HG03045 (cell line): ENCODE data around the gene SLC29A2.
"Not testable (repeated sequence)": the region's sequence is repeated elsewhere in the genome, so short reads cannot be mapped to it uniquely, and the experiment has no call there.

Experiments used
- ATAC-seq: cut with Tn5 transposase; IDR thresholded peaks from one replicate; pipeline ENCODE4 v1.9.1; 2021; ENCODE audit warnings: mild to moderate bottlenecking, moderate library complexity; ENCODE audit not compliant: unreplicated experiment

Gene SLC29A2

DNA sequence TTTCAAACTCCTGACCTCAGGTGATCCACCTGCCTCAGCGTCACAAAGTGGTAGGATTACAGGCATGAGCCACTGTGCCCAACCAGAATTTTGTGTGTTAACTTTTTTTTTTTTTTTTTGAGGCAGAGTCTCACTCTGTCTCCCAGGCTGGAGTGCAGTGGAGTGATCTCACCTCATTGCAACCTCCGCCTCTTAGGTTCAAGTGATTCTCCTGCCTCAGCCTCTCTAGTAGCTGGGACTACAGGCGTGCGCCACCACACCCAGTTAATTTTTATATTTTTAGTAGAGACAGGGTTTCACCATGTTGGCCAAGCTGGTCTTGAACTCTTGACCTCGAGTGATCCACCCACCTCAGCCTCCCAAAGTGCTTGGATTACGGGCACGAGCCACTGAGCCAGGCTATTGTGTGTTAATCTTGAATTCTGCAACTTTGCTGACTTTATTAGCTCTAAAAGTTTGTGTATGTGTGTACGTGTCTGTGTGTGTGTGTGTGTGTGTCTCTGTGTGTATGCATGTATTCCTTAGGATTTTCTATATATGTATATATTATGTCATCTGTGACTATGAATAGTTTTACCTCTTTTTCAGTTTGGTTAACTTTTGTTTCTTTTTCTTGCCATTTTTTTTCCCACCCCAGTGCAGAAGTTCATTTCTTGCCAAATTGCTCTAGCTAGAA is 20.9 kb downstream of the SLC29A2 start:
- not testable (repeated sequence) for ATAC-seq

DNA sequence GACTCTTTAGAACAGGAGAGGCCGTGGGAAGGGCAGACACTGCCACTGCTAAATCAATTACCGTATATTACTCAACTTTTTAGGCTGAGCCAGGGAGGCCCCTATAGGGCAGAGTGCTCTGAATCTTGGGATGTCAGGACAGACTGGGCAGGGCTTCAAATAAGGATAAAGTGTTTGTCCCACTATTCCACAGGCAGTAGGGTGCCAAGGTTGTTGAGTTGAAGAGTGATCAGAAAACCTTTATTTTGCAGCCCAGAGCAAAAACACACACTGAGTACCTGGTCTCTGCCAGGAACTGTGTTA is 22.5 kb downstream of the SLC29A2 start:
- ATAC-seq = no peak

GRCh38 chr11:66347425-66348276 is 23.9 kb downstream of the SLC29A2 start, which contains the start of gene B4GAT1:
TSS of gene B4GAT1 (minus strand) at chr11:66347629. CDS start at chr11:66347545, 84 bp downstream.
- ATAC-seq = peak; percentile 39

DNA sequence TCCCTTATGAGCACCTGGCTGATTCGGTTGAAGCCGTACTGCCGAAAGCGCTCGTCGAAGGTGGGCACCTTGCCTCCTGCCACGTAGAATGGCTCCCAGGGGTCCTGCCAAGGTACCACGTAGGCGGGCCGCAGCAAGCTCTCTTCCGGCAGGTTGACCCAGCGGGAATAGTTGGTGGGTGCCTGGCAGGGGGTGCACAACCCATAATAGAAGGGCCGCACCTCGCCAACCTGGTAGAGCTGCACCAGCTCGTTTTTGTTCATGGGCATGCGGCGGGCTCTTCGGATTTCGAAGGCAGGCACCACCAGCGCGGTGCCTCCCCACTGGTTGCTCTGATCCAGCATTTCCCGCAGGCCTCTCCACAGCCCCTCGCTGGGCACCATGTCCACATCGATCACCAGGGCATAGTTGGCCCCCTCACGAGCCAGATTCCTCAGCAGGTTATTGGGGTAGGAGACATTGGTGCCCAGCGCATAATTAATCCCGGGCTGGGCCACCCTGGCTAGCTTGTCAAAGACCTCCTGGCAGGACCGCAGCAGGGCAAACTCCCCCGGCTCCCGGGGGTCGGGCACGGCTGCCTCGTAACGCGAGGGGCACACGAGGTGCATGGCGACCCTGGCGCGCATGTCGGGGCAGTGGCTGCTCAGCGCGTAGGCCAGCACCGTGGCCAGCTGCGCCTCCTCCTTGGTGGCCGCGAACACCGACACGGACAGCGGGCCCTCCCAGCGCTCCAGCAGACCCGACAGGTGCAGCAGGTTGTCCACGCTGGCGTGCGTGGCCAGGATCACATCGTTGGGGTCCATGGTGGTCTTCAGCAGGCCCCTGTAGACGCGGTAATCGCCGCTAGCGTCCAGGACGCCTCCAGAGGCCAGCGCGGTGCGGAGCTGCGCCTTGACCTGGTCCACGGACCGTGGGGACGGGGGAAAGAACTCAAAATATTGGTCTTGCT is 24.8 kb downstream of the SLC29A2 start:
- no peak for ATAC-seq

DNA sequence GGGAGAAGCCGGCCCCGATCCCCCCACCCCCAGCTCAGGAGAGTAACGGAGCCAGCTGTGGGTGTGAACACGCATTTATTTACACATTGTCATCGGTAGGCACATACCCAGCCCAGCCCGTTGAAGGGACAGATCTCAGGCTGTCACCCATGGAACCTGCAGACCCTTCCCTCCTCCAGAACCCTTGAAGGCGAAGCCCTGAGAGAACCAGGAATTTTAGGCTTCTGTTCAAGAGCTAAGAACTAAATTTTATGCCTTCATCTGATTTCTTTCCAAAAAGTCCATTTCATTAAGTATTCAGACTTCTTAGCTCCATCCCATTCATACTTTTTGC is 26.3 kb downstream of the SLC29A2 start:
- ATAC-seq = peak; percentile 11

DNA sequence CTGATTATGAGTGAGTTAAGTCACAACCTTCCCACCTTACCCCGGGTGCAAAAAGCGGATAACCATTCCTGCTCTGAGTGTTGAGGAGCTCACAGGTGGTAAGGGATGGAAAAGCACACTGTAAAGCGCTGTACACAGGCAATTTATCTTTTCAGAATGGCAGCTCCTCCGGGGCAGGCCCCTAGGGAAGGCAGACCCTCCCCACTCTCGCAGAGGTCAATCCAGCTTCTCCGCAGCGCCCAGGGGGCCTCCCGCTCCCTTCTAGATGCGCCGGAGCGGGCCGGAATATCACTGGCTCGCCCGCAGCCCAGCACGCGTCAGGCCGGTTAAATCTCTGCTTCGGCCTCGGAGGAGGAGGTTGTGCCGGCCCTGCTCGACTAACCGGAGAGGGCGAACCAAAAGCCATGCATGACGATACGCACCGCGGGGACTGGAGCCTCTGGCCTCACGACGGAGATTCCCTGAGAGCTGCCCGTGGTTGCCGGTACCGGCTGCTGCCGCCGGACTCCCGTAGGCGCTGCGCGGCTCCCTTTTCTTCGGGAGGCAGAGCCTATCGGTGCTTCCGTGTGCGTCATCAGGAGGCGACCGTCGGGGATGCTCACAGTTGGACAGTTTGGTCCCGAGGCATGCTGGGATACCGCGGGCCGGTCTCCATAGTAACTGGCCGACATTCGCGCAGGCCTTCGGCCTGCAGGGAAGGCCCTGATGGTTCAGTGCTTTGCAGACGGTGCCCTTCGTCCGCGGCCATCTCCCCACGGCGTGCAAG is 26.8 kb downstream of the SLC29A2 start, which contains the start of gene BRMS1:
Gene BRMS1 (minus strand): TSS at position 555 of the 766 bp plus-strand sequence. CDS start 2,870 bp downstream, outside the sequence.
- ATAC-seq = peak; percentile 72

- no peak for ATAC-seq
These were observed 28.4 kb downstream of the SLC29A2 start for GRCh38 chr11:66343176-66343575.

GRCh38 chr11:66341502-66342126 is 29.9 kb downstream of the SLC29A2 start:
- ATAC-seq = no peak

DNA sequence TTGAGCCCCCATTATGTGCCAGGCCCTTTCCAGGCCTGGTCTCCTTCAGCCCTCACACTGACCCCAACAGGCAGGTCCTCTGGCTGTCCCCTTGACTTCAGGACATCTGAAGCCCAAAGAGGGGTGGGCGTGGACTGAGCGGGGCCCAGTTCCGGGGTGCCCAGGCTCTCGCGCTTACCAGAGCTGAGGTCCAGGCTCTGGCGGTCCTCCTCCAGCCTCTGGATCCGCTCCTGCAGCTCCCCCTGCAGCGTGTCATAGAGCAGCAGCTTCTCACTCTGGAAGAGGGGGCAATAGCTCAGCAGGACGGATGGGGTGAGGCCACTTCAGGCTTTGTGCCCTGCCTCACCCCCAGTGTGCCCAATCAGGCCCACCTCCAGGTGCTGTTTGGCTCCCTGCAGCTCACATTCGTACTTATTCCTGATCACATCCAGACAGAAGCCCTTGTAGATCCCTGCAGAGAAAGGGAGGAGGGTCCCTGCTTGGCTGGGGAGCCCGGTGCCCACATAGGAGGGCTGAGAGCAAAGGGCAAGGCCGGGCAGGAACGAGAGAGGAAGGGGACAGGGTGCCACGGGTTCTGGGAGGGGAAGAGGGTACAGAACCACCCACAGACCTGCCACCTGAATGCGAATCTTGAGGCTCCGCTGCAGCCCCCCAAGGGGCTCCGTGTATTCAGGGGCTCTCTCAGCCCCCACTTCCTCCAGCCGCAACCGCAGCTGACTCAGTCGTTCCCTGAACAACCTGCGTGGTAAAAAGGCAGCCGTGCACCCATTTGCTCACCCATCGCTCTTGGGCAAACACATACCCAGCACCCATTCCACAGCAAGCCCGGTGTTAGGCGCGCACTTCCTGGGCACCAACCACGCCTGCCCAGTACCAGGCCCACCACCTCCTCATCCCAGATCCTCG is 30.7 kb downstream of the SLC29A2 start:
- ATAC-seq = no peak

- ATAC-seq = no peak
These were observed 31.7 kb downstream of the SLC29A2 start for GRCh38 chr11:66339686-66340483.

DNA sequence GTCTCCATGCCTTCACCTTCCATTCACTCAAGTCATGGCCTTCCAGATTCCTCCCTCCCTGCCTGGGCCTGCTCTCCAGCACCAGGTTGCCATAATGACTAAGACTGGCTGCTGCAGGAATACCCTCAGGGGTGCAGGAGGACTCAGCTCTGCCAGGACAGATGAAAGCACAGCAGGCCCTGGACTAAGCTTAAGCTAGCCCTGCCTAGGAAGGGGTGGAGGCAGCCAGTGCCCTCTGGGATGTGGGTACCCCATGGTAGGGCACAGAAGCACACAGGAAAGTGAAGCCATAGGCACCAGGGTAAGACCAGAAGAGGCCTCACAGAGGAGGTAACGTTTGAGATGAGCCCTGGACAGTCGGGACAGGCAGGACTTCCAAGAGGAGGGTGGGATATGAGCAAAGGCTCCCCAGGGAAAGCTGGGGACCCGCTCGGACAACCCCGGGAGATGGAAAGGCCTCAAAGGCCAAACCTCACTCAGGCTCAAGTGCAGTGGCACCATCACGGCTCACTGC is 32.3 kb downstream of the SLC29A2 start:
- ATAC-seq = no peak

GRCh38 chr11:66338276-66339161 is 33.0 kb downstream of the SLC29A2 start:
- no peak for ATAC-seq

DNA sequence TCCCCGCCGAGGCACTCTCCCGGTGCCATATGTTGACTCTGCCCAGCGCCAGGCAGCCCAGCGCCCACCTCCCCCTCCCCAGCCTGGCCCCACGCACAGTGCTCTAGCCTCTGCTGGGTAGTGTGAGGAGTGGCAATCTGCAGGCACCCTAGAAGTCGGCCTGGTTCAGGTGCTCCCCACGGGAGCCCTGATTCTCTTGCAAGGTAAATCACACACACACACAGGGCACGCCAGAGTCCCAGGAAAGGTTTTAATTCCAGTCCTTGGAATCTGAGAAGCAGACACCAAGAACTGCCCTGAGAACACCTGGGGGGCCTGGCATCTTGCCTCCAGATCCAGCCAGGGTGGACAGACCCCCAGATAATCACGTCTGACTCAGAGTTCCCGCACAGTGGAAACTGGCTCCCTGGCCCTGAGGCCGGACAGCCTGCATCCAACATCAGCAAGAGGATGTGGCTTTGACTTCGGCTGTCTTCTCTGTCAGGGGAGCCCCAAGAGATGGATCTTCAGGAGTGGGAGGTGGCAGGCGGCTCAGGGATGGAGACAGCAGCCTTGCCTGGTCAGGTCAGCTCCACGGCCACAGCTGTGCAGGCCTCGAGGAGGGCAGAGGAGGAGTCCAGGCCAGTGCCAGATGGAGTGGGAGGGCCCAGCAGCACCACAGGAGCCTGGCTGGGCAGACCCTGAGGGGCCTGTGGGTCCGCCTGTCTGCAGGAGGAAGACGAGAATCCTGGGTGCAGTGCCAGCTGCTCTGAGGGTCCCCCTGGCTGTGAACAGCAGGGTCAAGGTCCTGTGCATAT is 34.3 kb downstream of the SLC29A2 start:
- no peak for ATAC-seq

DNA sequence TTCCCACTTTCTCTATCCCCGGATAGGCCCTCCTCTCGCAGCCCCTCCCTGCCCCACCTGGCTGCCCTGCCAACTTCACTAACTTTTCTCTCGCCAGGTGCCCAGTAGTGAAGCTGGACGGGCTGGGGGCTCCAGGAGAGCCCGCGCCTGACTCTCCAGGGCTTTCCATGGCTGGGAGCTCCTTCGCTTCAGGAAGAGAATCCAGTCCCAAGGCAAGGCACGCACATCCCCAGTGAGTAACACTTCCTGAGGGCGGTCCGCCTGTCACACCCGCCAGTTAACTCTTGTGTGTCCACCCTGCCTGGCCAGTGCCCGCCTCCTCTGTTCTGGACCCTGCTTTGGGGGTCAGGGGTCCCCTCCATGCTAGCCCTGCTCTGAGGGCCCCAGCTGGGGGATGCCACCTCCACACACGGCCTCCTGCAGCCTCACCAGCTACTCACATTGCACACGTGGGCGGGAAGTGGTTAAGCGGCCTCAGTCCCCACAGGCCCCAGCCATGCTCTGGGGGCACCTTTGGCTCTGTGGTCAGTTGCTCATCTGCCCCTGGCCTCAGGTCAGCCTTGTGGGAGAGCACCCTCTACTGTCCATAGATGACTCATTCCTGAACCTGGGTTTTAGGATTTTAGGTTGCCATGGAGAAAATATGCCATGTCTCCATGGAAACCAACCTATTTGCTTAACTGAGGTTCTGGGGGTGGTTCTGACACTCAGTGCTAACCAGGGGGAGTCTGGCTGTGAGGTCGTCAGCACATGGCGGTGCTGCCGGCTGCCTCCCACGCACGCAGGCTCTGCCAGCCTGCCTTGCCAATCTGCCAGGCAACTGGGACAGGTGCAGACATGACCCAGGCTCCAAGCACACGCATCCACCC is 35.1 kb downstream of the SLC29A2 start, which contains the start of gene RIN1:
Gene RIN1 (minus strand): TSS at position 201 of the 869 bp plus-strand sequence. CDS start 32 bp downstream, at position 169.
- peak; percentile 45 for ATAC-seq
